HG03139 (cell line): Measurements from ENCODE around the gene MEIS3.
"Not testable (repeated sequence)": the region's sequence is repeated elsewhere in the genome, so short reads cannot be mapped to it uniquely, and the experiment has no call there.

Source experiments
- ATAC-seq: cut with Tn5 transposase; IDR thresholded peaks from one replicate; pipeline ENCODE4 v1.9.1; 2021; ENCODE audit not compliant: unreplicated experiment

The MEIS3 gene

DNA sequence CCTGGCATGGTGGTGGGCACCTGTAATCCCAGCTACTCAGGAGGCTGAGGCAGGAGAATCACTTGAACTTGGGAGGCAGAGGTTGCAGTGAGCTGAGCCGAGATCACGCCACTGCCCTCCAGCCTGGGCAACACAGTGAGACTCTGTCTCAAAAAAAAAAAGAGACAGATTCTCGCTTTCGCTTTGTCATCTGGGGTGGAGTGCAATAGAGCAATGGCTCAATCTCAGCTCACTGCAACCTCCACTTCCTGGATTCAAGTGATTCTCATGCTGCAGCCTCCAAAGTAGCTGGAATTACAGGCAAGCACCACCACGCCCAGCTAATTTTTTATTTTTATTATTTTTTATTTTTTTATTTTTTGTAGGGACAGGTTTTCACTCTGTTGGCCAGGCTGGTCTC, 30.6 kb downstream of the MEIS3 start:
- ATAC-seq = not testable (repeated sequence)

DNA sequence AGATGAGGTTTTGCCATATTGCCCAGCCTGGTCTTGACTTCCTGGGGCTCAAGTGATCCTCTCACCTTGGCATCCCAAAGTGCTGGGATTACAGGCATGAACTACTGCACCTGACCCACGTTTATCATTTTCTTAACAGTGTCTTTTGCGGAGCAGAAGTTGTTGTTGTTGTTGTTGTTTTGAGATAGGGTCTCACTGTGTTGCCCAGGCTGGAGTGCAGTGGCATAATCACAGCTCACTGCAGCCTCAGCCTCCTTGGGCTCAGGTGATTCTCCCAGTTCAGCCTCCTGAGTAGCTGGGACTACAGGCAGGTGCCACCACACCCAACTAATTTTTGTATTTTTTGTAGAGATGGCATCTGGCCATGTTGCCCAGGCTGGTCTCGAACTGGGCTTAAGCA, 31.7 kb downstream of the MEIS3 start:
- not testable (repeated sequence) for ATAC-seq

DNA sequence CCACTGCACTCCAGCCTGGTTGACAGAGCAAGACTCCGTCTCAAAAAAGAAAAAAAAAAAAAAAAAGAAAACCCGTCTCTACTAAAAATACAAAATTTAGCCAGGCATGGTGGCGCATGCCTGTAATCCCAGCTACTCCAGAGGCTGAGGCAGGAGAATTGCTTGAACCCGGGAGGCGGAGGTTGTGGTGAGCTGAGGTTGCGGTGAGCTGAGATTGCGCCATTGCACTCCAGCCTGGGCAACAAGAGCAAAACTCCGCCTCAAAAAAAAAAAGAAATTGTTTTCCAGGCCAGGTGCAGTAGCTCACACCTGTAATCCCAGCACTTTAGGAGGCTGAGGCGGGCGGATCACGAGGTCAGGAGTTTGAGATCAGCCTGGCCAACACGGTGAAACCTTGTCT, 32.7 kb downstream of the MEIS3 start:
- ATAC-seq = not testable (repeated sequence)

DNA sequence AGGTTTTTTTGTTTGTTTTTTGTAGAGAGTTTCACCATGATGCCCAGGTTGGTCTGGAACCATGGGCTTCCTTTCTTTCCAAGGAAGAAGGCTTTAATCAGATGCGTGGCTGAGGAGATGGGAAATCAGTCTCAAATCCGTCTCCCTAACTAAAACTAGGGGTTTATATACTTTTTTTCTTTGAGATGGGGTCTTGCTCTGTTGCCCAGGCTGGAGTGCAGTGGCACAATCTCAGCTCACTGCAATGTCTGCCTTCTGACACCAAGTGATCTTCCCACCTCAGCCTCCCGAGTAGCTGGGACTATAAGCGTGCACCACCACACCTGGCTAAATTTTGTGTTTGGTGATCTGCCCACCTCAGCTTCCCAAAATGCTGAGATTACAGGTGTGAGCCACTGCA, 34.8 kb downstream of the MEIS3 start:
- not testable (repeated sequence) for ATAC-seq

DNA sequence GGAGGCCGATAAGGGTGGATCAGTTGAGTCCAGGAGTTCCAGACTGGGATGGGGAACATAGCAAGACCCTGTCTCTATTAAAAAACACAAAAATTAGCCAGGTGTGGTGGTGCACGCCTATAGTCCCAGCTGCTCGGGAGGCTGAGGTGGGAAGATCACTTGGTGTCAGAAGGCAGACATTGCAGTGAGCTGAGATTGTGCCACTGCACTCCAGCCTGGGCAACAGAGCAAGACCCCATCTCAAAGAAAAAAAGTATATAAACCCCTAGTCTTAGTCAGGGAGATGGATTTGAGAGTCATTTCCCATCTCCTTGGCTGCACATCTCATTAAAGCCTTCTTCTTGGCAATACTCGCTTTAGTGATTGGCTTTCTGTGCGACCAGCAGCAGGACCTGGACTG, 35.4 kb downstream of the MEIS3 start:
- ATAC-seq = not testable (repeated sequence)

DNA sequence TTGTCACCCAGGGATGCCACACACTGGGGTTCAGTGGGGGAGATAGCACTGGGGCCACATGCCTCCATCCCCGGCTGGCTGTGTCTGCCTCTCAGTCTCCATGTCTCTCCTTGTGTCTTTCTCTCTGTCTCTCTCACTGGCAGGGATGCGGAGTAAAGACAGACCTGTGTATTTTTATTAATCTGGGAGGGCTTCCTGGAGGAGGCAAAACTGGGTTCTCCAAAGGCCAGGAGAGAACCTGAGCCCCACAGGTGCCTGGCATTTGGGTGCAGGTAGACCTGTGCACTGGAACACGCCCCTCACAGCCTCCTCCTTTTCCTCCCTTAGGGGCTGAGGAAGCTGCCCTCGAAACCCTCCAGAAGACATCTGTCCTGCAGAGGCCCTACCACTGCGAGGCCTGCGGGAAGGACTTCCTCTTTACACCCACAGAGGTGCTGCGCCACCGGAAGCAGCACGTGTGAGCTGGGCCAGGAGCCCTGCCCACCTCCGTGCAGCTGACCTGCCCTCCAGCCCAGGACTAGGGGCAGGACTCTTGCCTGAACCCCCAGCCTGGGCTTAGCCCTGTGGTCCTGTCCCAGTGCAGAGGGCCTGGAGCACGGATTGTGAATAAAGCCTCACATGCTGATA, 37.6 kb downstream of the MEIS3 start:
- ATAC-seq = no peak

DNA sequence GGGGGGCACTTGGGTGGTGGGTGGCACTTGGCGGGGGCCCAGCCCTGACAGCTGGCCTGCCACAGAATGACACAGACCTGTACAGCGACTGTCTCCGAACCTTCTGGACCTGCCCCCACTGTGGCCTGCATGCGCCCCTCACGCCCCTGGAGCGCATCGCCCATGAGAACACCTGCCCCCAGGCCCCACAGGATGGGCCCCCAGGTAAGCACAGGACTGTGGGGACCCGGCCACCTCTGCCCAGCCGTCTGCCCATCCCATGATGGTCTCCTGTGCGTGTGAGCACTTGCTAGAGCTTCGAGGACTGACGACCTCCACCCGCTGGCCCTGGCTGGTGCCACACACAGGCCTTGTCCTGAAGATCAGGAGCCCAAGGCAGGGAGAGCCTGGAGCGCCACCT, 38.2 kb downstream of the MEIS3 start:
- ATAC-seq = no peak

DNA sequence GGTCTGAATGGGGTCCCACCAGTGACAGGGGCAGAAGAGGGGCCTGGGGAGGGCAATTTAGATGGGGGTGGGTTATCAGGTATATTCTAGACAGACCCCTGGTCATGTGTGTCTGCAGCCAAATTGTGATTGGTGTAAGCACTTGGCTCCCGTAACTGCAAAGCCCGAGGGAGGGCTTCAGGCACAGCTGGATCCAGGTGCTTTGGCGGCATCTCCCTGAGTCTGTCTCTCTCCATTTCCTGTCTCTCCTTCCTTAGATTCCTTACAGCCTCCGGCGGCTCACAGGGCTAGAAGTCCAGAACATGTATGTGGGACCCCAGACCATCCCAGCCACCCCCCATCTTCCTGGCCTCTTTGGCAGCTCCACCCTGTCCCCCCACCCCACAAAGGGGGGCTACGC, 38.8 kb downstream of the MEIS3 start:
- no peak for ATAC-seq

DNA sequence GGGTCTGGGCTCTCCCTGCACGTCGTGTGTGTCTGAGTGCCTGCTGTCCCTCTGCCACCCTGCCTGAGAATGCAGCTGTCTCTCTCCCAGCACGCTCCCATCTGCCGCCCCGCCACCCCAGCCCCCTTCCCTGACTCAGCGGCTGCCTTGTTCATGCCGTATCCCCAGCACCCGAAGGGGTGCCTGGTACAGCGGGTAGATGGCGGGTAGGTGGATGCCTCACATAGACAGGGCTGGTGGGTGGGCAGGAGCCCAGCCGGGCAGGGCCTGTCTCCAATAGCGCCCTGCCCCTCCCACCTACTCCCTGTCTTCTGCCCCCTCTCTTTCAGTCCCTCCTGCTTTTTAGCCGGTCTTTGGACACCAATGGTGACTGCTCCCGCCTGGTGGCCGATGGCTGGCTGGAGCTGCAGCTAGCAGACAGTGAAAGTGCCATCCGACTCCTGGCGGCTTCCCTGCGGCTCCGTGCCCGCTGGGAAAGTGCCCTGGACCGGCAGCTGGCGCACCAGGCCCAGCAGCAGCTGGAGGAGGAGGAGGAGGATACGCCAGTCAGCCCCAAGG, 39.9 kb downstream of the MEIS3 start:
- no peak for ATAC-seq

DNA sequence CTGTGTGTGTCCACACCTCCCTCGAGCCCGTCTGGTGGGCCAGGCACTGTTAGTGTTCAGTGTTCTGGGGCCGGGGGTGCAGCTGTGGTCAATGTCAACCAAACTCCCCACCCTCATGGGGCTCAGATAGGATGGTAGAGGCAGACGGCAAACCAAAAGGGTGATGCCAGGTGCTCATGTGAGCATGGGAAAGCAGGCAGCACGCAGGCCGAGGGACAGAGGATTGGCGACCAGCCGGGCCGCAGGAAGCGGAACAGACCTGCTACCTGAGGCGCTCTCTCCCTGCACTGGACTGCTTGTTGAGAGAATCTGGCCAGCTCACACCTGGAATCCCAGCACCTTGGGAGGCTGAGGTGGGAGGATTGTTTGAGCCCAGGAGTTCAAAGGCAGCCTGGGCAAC, 41.1 kb downstream of the MEIS3 start:
- no peak for ATAC-seq

DNA sequence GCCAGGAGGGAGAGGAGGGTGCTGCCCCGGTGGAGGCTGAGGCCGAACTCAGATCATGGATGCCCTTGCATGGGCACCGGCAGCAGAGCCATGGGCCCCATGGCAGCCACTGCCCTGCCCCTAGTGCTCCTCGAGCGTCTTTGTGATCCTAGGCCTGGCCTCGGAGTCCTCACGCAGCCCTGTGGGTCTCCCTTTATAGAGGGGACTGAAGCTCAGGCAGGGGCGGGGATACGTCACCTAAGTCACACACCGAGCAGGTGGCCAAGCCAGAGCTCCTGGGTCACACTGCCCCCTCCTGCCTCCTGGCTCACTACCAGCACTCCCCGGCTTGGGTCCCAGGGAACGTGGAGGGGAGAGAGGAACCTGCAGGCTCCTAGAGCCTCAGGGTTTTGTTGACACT, 41.5 kb downstream of the MEIS3 start:
- ATAC-seq = no peak

DNA sequence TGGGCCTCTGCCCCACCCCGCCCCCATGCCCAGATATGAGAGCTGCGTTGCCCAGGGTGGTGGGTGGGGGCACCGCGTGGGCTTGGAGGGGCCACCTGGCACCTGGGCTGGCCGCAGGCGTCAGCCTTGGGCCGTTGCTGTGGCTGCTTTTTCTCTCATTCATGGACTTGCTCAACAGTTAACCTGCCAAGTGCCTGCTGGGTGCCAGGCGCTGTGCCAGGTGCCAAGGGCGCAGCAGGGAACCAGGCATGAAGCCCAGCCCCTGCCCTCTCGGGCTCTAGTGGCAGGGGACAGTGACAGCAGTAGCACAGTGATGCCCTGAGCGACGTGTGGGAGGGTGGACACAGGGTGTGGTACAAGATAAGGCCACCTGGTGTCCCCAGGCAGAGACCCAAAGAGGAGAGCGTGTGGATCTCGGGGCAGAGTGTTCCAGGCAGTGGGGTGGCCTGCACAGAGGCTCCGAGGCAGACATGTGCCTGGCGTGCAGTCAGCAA, 42.1 kb downstream of the MEIS3 start:
- ATAC-seq = no peak

DNA sequence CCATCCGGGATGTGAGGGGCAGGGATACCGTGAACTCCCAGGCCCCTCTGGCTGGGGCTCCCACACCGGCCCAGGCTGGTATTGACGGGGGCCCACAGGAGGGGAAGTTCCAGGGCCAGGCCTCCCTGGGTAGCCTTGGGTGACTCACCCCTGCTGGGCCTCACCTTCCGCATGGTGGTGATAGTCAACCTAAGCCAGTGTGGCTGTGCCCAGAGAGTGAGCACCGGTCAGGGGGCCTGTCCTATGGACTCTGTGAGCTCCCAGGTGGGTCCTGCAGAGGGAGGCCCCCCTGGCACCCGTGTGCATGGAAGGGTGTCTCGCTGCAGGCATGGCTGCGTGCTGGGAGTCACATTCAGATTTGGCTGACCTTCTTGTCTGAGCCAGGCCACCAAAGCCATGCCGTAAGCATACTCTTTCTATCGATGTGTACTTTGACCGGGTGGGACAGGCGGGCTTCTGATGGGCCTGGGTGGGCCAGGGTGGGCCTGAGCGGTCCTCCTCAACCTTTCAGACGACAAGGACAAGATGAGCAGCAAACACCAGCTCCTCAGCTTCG, 42.7 kb downstream of the MEIS3 start:
- no peak for ATAC-seq

DNA sequence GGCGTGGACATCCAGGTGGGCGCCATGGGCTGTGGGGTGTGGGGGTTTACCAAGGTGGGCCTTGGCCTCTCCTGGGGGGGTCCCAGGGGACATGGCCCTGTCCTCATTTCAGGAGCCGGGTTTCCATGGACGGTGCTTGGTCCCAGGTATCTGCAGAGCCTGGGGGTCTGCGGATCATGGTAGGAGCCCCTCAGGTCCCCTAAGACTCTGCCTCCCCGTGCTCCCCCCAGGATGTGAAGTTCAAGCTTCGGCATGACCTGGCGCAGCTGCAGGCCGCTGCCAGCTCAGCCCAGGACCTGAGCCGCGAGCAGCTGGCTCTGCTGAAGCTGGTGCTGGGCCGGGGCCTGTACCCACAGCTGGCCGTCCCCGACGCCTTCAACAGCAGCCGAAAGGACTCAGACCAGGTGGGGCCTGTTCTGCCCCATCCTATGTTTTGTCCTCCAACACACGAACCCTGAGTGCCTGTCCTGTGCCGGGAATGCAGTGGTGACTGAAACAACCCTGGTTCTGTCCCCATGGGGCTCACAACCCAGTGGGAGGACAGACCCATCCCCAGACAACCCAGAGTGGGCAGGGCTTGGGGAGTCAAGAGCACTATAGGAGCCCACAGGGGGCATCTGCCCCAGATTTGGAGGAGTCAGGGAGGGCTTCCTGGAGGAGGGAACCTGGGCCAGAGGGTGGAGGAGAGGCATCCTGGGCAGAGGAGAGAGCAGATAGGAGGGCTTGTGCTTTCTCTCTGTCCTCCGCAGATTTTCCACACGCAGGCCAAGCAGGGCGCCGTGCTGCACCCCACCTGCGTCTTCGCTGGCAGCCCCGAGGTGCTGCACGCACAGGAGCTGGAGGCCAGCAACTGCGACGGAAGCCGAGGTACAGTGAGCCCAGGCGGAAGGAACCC, 43.4 kb downstream of the MEIS3 start:
- ATAC-seq = no peak

DNA sequence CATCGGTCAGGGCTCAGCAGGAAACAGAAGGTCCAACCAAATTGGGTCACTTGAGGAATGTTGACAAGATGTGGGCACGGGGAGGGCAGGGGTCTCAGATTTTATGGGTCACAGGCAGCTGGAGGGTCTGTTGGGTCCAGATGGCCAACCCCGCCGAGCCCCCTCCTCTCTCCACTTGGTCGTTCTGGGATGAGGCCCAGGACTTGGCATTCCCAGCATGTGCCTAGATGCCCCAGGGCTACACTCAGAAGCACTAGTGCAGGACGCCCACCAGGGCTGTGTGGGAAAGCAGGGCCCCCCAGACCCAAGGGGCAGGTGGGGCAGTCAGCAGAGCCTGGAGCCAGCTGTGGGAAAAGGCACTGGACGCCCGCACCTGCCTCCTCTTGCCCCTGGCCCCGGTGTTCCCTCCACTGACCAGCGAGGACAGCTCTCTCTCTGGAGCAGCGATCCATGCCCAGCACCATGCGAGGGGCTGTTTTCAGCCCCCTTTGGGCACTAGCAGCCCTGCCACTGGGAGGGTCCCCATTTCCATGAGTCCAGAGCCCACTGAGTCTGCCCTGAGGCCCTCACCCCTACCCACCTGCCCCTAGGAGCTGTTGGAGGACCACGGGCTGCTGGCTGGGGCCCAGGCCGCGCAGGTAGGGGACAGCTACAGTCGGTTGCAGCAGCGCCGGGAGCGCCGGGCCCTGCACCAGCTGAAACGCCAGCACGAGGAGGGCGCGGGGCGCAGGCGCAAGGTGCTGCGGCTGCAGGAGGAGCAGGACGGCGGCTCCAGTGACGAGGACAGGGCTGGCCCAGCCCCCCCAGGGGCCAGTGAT, 44.2 kb downstream of the MEIS3 start:
- ATAC-seq = no peak

DNA sequence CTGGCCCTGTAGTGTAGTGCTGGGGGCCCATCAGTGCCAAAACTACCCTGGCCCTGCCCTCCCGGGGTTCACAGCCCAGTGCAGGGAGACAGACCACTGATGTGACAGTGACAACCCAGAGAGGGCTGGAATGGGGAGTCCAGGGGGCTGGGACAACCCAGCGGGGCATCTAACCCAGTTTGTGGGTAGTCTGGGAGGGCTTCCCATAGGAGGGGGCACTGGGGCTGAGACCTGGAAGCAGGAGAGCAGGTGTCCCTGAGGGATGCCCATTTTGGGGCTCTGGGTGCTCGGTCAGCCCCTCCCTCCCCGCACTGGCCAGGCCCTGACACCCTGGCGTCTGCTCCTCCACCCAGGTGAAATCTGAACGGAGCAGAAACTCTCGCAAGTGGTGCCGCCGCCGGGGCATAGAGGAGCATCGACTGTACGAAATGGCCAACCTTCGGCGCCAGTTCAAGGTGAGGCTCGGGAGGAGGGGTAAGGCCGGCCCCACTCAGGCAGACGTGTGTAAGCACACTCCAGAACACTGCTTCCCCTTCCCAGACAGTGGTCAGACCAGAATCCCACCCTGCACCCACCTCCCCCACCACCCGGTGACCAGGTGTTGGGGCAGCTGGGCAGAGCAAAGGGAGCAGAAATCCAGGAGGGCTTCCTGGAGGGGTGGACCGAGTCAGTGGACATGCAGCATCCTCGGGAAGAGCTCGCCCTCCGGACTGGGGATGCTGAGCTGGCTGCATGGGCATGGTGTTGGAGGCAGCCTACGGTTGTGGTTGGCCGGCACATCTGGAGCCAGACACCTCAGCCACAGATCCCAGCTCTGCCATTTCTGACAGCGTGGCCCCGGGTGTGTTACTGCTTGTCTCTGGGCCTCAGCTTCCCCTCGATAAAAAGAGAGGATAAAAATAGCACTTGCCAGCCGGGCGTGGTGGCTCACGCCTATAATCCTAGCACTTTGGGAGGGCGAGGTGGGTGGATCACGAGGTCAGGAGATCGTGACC, 45.8 kb downstream of the MEIS3 start:
- ATAC-seq = no peak

DNA sequence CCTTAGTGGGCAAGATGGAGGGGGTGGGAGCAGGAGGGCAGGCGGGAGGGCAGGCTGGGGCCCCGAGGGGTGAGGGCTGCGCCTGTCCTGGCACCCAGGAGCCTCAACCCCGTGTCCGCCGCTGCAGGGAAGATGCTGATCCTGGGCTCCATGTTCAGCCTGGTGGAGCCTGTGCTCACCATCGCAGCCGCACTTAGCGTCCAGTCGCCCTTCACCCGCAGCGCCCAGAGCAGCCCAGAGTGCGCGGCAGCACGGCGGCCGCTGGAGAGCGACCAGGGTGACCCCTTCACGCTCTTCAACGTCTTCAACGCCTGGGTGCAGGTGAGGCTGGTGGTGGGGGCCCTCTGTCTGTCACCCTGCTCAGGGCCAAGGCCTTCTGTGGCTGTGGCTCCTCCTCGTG, 46.7 kb downstream of the MEIS3 start:
- ATAC-seq = no peak

DNA sequence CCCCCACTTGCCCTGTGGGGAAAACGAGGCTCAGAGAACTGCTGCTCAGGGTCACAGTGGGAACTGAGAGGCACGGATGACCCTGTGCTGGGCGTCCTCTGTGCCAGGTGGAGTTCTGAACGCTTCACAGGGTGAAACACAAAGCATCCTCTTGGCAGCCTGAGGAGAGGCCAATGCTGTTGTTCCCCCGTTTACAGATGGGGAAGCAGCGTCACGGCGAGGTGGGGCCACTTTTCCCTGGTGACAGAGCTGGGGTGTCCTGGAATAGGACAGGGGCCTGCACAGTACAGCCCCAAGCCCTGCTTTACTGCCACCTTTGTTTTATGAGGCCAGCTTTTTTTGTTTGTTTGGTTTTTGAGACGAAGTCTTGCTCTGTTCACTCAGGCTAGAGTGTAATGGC, 48.1 kb downstream of the MEIS3 start:
- no peak for ATAC-seq

DNA sequence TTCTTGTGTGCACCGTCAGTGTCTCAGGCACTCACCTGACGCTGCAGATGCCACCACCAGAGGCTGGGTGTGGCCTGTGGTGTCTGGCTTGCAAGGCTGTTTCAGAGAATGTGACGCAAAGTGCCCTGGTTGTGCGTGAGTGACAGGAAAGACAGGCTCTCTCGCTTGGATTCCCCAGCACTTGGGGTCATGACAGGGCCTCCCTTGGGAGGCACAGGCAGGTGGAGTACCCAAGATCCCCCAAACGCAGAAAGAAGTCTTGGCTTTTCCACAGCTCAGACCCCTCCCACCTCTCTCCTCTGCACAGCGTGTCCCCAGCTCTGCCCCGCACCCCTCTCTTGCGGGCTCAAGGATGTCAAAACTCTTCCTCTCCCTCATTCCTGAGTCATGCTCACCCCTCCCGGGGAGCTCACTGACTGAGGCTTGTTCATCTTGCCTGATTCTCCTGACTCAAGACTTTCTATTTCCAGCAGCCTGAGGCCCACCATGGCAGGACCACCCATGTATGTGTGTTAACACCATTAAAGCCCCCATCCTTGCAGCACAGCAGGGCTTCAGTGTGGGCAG, 49.2 kb downstream of the MEIS3 start:
- ATAC-seq = no peak
